Transverse colon (tissue), 4 donors: ENCODE data around the gene SPARC. TPM values are rescaled to one million over a fixed set of nuclear protein-coding genes. Genes with fewer than 3 reads are reported as not detected.

Experiments used
- DNase-seq: peaks from one replicate; pipeline ENCODE4 v3.0.0-alpha.2; 2019
- H3K27ac ChIP-seq, 4 donors: fragments of 200-600 bp; sonication (generic); 2 replicates each; pipeline ENCODE4 v1.5.1; 2016 to 2018; ENCODE audit warnings: inconsistent platforms in 4 of 4
- H3K27me3 ChIP-seq: fragments of 200-600 bp; sonication (generic); 2 replicates; pipeline ENCODE4 v1.5.1; 2017; ENCODE audit warnings: inconsistent platforms
- H3K36me3 ChIP-seq, 4 donors: fragments of 200-600 bp; sonication (generic); 2 replicates each; pipeline ENCODE4 v1.5.1; 2017 to 2019; ENCODE audit warnings: inconsistent platforms in 4 of 4
- H3K4me1 ChIP-seq, 4 donors: fragments of 200-600 bp; sonication (generic); 2 replicates each; pipeline ENCODE4 v1.5.1; 2017 to 2020; ENCODE audit warnings: inconsistent platforms in 4 of 4
- H3K4me3 ChIP-seq, 4 donors: fragments of 200-600 bp; sonication (generic); 1 replicate in 1 of 4; 2 replicates in 3 of 4; pipeline versions ENCODE4 v1.5.1 to v1.6.1; 2017 to 2019; ENCODE audit warnings: inconsistent platforms in 4 of 4
- H3K9me3 ChIP-seq, 2 donors: fragments of 200-600 bp; sonication (generic); 2 replicates each; pipeline ENCODE4 v1.5.1; 2017 to 2019; ENCODE audit warnings: inconsistent platforms in 2 of 2
- CTCF ChIP-seq, 5 experiments: fragments of 200-600 bp in 3 of 5; fragments of 450-650 bp in 2 of 5; sonication (generic) in 3 of 5; IDR thresholded peaks; 1 replicate in 2 of 5; 2 replicates in 3 of 5; pipeline ENCODE4 v1.5.1; 2016 to 2017; ENCODE audit warnings: antibody characterized with exemption in 5 of 5, inconsistent platforms in 3 of 5, mild to moderate bottlenecking in 2 of 5, moderate library complexity in 1 of 5
- EP300 ChIP-seq: sonication (generic); formaldehyde crosslinking; IDR thresholded peaks from one replicate; pipeline ENCODE4 v1.6.1; 2017; ENCODE audit warnings: antibody characterized with exemption, low read depth
- POLR2A ChIP-seq: fragments of 450-650 bp; IDR thresholded peaks from one replicate; pipeline ENCODE4 v1.6.1; 2016; ENCODE audit warnings: antibody characterized with exemption, mild to moderate bottlenecking, moderate library complexity
- POLR2AphosphoS5 ChIP-seq, 3 donors: sonication (generic); formaldehyde crosslinking; IDR thresholded peaks; one replicate each; pipeline ENCODE4 v1.6.1; 2016; ENCODE audit warnings: antibody characterized with exemption in 3 of 3
- WGBS, 2 donors: methylation state at CpG; one replicate each; pipeline ENCODE4 v1.1.5; 2018; ENCODE audit warnings: low coverage in 1 of 2; 5-methylcytosine and 5-hydroxymethylcytosine counted together
- in situ Hi-C, 4 donors: fragments of 200-750 bp; cut with MboI; loops; one replicate each; pipeline versions ENCODE4 v1.15.0 to v1.15.1; 2017; ENCODE audit warnings: low sequenced_read_pairs in 3 of 4, low pct_ligation_motif_present in 1 of 4, low pct_unique_long_range_greater_than_20kb in 1 of 4
- intact Hi-C: fragments of 100-400 bp; cut with DNase I; formaldehyde crosslinking; loops from one replicate; pipeline ENCODE4 v1.15.1; 2023; ENCODE audit warnings: low total_unique reads
- total RNA-seq, 4 donors: library from RNA; depleted of rRNA; stranded (reverse); fragments of >200 nt; gene quantifications; one replicate each; pipeline ENCODE4 v1.1.0, GENCODE V29; 2016

SPARC gene
- total RNA-seq, 4 donors from 2014 or later = 47.9 to 267 (median 85.1) TPM

GRCh38 chr5:151651997-151652645, 34.6 kb downstream of the SPARC start:
- H3K36me3 ChIP-seq = no peaks in the 10 kb centered on the region
- WGBS, 2 donors = 0% methylated on average over 1 to 6 of the region's 6 CpGs
- TF ChIP-seq CTCF (IDR thresholded peaks at IDR 0.05) (peak; percentile 67 to 78 (median 71)), EP300 (no peak), POLR2A (no peak)
- H3K27me3 ChIP-seq = no peaks in the 10 kb centered on the region
- intact Hi-C loops = no loop called here
- in situ Hi-C loops = loop anchor here in 3 of 4 donors (10.0 kb wide), 2 partner anchors 93 to 207 kb away; partner anchors contain the start of gene SLC36A1 (in 2 of the 3)
- H3K4me1 ChIP-seq = no peaks in the 10 kb centered on the region
- H3K27ac ChIP-seq = no peak overlapping the region
- peak; percentile 78 for DNase-seq
- no peak overlapping the region for H3K4me3 ChIP-seq
- H3K9me3 ChIP-seq = no peaks in the 10 kb centered on the region

DNA sequence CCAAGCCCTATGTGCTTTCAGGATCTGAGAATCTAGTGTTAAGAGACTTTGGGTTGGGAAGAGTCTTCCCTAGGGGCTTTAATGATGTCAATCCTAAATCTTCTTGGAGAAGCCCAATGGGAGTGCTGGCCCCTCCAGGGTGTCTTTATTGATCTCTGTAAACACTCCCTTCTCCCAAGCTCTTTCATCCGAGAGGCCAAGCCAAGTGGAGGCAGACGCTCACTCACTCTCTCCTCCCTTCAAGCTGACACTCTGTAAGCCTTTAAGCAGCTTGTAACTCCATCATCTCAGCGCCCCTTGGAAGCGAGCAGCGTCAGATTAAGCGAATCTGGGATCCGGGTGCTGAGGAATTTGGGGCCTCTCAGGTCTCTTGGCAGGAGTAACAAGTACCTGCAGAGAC, 37.7 kb downstream of the SPARC start:
- no peaks in the 10 kb centered on the region for H3K36me3 ChIP-seq
- in situ Hi-C loops = loop anchor here in 1 of 4 donors (10.0 kb wide), 1 partner anchor 214 kb away; no protein-coding TSS in a partner anchor
- TF ChIP-seq CTCF (IDR thresholded peaks at IDR 0.05) (no peak), EP300 (no peak), POLR2AphosphoS5 (IDR thresholded peaks at IDR 0.05) (no peak), POLR2A (no peak)
- DNase-seq = no peak
- 71 to 93% methylated on average over 4 to 7 of the region's 7 CpGs for WGBS, 2 donors
- H3K27me3 ChIP-seq = no peaks in the 10 kb centered on the region
- intact Hi-C loops = loop anchor here (1.0 kb wide), 1 partner anchor 199 kb away; no protein-coding TSS in a partner anchor
- H3K4me1 ChIP-seq = no peaks in the 10 kb centered on the region
- no peaks in the 10 kb centered on the region for H3K9me3 ChIP-seq
- H3K27ac ChIP-seq = no peak overlapping the region
- no peak overlapping the region for H3K4me3 ChIP-seq

- Histone ChIP-seq H3K27ac (no peak overlapping the region), H3K4me3 (no peak overlapping the region), H3K4me1 (no peaks in the 10 kb centered on the region), H3K27me3 (no peaks in the 10 kb centered on the region), H3K9me3 (no peaks in the 10 kb centered on the region), H3K36me3 (no peaks in the 10 kb centered on the region)
- intact Hi-C loops (no loop called here), in situ Hi-C loops (loop anchor here in 1 of 4 donors (10.0 kb wide), 1 partner anchor 213 kb away; no protein-coding TSS in a partner anchor)
- TF ChIP-seq POLR2A (no peak), EP300 (no peak), POLR2AphosphoS5 (IDR thresholded peaks at IDR 0.05) (no peak), CTCF (IDR thresholded peaks at IDR 0.05) (no peak)
- DNase-seq = no peak
- WGBS, 2 donors = 86 to 90% methylated on average over 2 of the region's 2 CpGs
Observed at GRCh38 chr5:151648089-151648488, 38.6 kb downstream of the SPARC start.

- no peak overlapping the region for H3K27ac ChIP-seq
- in situ Hi-C loops (loop anchor here in 1 of 4 donors (10.0 kb wide), 1 partner anchor 213 kb away; no protein-coding TSS in a partner anchor), intact Hi-C loops (no loop called here)
- no peak overlapping the region for H3K4me3 ChIP-seq
- no peaks in the 10 kb centered on the region for H3K36me3 ChIP-seq
- TF ChIP-seq POLR2A = no peak
- no peak for TF ChIP-seq EP300
- TF ChIP-seq CTCF (IDR thresholded peaks at IDR 0.05) = no peak
- TF ChIP-seq POLR2AphosphoS5 (IDR thresholded peaks at IDR 0.05) = no peak
- 83 to 100% methylated on average over 1 to 5 of the region's 5 CpGs for WGBS, 2 donors
- H3K4me1 ChIP-seq = no peaks in the 10 kb centered on the region
- DNase-seq = no peak
- H3K9me3 ChIP-seq = no peaks in the 10 kb centered on the region
- no peaks in the 10 kb centered on the region for H3K27me3 ChIP-seq
Observed at GRCh38 chr5:151647320-151647861, 39.3 kb downstream of the SPARC start.
